Ishikawa (cell line): Measurements from ENCODE around the gene IRF8.

ENCODE experiments used
- MAX ChIP-seq: IDR thresholded peaks from 2 replicates; pipeline ENCODE4 v1.6.1; 2012
- TAF1 ChIP-seq: IDR thresholded peaks from 2 replicates; pipeline ENCODE4 v1.6.1; 2012; ENCODE audit warnings: low read depth, mild to moderate bottlenecking
- USF1 ChIP-seq: IDR thresholded peaks from 2 replicates; pipeline ENCODE4 v1.6.1; 2012
- ZBTB7A ChIP-seq: IDR thresholded peaks from 2 replicates; pipeline ENCODE4 v1.6.1; 2012; ENCODE audit warnings: low read depth

DNA sequence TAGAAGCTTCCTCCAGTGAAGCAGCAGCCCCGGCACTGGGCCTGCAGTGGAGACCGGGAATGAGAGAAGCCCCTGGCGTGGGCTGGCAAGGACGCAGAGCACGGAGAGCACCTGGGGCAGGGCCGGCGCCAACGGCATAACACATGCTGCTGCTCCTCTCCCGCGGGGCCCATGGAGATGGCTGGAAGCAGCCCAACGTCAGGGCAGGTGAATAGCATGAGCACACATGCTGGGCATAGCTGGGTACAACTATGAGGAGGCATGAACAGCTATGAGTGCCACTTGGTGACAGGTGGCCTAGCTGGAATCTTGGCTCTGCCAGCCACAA, 46.4 kb downstream of the IRF8 start:
- TF ChIP-seq TAF1, result no peak
- TF ChIP-seq MAX, result no peak
- TF ChIP-seq ZBTB7A, result no peak
- no peak for TF ChIP-seq USF1
